AG10803 (cell line): ENCODE data around the gene ITGA2.

Experiments
- DNase-seq: peaks from one replicate; pipeline ENCODE4 v3.0.0; 2010; ENCODE audit warnings: low read depth
- H3K4me3 ChIP-seq: 2 replicates; pipeline ENCODE4 v1.5.1; 2011; ENCODE audit warnings: mild to moderate bottlenecking, low read length, control low read depth
- TF ChIP-seq, protein P1 (sequence below): conservative IDR thresholded peaks from 2 replicates; pipeline ENCODE4 v1.5.1; 2011; ENCODE audit warnings: mild to moderate bottlenecking, low read length, control low read depth, inconsistent platforms

Gene ITGA2

DNA sequence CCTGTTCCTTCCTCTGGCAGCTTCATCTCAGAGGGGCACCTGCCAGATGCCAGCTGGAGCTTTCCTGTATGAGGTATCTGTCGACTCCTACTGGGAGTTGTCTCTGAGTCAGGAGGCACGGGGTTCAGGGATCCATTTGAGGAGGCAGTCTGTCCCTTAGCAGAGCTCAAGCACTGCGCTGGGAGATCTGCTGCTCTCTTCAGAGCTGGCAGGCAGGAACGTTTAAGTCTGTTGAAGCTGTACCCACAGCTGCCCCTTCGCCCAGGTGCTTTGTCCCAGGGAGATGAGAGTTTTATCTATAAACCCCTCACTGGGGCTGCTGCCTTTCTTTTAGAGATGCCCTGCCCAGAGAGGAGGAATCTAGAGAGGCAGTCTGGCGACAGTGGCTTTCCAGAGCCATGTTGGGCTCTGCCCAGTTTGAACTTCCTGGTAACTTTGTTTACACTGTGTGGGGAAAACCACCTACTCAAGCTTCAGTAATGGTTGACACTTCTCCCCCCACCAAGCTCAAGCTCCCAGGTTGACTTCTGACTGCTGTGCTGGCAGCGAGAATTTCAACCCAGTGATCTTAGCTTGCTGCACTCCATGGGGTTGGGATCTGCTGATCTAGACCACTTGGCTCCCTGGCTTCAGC is 11.8 kb upstream of the ITGA2 start:
- no peak for DNase-seq
- TF ChIP-seq, protein P1, sequence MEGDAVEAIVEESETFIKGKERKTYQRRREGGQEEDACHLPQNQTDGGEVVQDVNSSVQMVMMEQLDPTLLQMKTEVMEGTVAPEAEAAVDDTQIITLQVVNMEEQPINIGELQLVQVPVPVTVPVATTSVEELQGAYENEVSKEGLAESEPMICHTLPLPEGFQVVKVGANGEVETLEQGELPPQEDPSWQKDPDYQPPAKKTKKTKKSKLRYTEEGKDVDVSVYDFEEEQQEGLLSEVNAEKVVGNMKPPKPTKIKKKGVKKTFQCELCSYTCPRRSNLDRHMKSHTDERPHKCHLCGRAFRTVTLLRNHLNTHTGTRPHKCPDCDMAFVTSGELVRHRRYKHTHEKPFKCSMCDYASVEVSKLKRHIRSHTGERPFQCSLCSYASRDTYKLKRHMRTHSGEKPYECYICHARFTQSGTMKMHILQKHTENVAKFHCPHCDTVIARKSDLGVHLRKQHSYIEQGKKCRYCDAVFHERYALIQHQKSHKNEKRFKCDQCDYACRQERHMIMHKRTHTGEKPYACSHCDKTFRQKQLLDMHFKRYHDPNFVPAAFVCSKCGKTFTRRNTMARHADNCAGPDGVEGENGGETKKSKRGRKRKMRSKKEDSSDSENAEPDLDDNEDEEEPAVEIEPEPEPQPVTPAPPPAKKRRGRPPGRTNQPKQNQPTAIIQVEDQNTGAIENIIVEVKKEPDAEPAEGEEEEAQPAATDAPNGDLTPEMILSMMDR: no peak
- H3K4me3 ChIP-seq: no peak overlapping the region

DNA sequence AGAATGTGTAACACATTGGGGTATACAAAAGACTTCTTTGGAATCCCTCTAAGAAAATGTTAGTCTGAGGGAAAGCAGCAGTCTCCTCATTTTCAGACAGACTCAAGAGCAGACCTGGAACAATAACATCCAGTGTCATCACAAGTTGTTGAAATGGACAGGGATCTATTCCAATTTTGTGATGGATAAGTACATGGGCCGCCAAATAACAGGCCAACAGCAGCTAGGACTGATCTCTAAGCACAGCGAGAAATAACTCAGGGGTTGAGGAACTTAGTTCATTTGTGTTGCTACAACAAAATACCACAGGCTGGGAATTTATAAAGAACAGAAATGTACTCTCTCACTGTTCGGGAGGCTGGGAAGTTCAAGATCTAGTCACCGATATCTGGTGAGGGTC is 7.6 kb upstream of the ITGA2 start:
- H3K4me3 ChIP-seq: no peak overlapping the region
- DNase-seq: no peak
- TF ChIP-seq, protein P1: no peak

DNA sequence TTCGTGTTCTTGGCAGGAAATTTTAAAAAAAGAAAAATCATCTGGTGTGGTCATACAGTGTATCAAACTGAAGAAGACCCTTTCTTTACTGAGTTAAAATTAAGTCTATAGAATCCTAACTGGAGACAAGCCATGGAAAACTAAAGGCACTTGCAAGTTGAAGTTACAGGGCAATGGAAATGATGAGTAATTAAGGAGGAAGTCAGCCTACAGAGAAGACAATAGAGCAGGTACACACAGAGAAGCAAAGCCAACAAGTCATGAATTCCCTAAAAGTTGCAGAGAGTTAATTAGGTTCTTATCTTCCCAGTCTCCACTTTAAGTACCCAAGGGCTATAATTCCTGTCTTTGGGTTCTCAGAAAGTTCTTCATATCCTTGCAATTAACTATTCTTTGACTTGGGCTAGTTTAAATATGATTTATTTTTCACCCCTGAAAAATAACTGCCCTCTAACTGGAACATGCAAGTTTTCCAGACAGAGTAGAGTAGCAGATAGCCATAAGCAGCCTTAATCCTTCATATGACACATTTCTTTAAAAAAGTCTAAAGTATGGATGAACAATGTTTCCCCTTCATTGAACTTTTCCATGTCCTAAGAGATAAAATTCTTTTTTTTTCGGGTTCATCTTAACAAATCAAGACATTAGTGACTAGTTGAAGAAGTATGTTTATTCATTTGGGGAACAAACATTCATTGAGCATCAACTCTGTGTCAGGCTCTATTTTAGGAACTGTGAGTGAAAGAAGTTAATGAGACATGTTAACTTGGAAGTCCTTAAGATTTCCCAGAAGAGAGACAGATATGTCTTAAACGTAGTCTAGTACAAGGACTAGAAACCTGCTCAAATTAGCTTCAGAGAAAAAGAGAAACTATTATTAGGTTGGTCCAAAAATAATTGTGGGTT is 5.2 kb upstream of the ITGA2 start:
- TF ChIP-seq, protein P1: no peak
- no peak for DNase-seq
- no peak overlapping the region for H3K4me3 ChIP-seq

DNA sequence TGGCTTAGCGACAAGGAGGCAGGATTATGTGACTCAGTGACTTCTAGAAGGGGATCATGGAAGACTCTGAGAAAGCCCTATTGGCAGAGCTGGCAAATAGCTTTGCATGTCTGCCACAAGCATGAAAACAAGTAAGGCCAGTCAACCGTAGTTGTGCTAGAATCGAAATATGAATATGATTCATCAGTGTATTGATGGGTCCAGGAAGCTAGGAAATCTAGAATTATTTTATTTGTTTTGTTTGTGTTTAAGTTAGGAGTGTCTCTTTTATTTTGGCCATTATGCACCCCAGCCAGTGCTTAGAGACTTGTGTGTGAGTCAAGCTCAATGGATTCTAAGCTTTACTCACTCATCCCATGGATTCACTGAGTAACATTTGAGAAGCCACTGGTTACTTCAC is 3.8 kb upstream of the ITGA2 start:
- H3K4me3 ChIP-seq: no peak overlapping the region
- no peak for DNase-seq
- TF ChIP-seq, protein P1: no peak

DNA sequence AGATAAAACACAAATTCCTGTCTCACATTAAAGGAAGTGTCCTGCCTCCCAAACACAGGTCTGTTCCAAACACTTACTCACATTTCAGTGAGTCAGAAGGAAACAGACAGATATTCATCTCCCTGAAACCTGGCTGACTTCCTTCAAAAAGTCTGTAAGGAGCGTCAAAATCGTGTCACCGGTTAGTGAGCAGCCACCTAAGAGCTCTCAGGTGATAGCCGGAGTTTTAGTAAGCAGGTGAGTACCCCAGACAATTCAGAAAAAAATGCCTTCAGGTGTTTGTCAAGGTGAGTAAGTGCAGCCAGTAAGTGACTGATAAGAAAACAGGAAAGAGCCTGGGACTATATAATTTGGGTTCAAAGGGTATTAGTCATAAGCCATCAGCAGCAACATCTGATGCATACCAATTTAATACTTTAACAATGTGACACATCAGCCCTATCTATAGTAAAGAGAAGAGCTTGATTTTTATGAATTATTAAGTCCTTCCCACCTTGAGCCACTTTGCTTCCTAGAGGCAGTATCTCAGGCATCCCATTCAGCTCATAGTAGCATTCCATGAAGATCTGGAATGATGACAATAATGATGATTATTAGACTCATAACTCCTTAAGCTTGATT is 1.3 kb upstream of the ITGA2 start:
- no peak overlapping the region for H3K4me3 ChIP-seq
- no peak for DNase-seq
- TF ChIP-seq, protein P1: no peak; the same call in 1 of the 2 replicates

DNA sequence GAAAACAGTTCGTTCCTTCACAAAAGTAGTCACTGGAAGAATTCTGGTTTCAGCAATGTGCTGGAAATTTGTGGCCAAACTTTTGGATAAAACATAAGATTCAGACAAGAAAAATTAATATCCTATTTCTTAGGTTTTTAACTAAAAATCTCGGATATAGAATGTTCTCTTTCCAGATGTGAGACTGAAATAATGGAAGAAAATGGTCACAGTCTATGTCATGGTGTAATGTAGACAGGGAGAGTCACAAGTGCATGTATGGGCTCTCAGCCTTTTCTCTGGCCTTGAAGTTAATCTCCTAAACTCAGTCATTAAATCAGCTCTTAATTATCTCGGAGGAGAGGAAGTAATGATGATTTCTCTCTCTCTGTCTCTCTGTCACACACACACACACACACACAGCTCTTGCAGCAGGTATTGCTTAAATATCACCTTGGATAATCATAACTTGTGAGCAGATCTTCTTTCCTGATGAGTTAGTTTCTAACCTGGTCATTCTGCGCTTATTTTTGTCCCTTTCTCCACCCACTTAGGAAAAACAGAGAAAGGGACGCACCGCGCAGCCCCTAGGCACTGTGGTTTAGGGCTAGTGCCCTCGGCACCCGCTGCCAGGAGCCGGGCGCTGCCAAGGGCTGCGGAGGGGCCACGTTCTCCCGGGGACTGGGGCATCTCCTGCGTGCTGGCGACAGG is 672 bp upstream of the ITGA2 start:
- H3K4me3 ChIP-seq: peak overlapping the region; percentile 82
- TF ChIP-seq, protein P1: no peak
- DNase-seq: no peak
